IMR-90 (cell line): Measurements from ENCODE around the gene KIF1A. TPM values are rescaled to one million over a fixed set of nuclear protein-coding genes. Genes with fewer than 3 reads are reported as not detected.

Experiments used
- ATAC-seq: fragments of 200-7000 bp; cut with Tn5 transposase; 2 replicates; pipeline ENCODE4 v1.9.1; 2020; ENCODE audit warnings: low read depth, mild to moderate bottlenecking, moderate library complexity
- BruUV-seq: library from RNA; stranded (reverse); fragments of 400-500 nt; replicated peaks from 2 replicates; lab custom pipeline; 2021; lab: Mats Ljungman, UMichigan
- CTCF ChIA-PET: fragments of 300-600 bp; formaldehyde crosslinking; extraction: SDS; loops from one replicate; lab custom pipeline; 2021; ENCODE audit warnings: antibody characterized with exemption; lab: Yijun Ruan, JAX
- POLR2A ChIA-PET: fragments of 300-600 bp; sonication (Branson Sonifier 250); formaldehyde crosslinking; loops from one replicate; lab custom pipeline; 2022; ENCODE audit warnings: antibody characterized with exemption; ENCODE audit not compliant: unreplicated experiment; lab: Charles Lee
- DNase-seq: peaks from one replicate; pipeline ENCODE4 v3.0.0; 2013
- H2AFZ ChIP-seq: replicated peaks from 2 replicates; pipeline ENCODE3; 2013; ENCODE audit warnings: low read length, mild to moderate bottlenecking; ENCODE audit not compliant: poor library complexity
- H2AK5ac ChIP-seq: 2 replicates; pipeline ENCODE4 v1.6.1; 2013; ENCODE audit warnings: low read depth, low read length, inconsistent platforms
- H2AK9ac ChIP-seq: replicated peaks from 2 replicates; pipeline ENCODE3; 2013; ENCODE audit warnings: mild to moderate bottlenecking, low read depth, low read length, moderate library complexity; ENCODE audit not compliant: poor library complexity
- H2BK120ac ChIP-seq: 2 replicates; pipeline ENCODE4 v1.6.1; 2013; ENCODE audit warnings: low read depth, low read length, inconsistent platforms
- H2BK15ac ChIP-seq: 3 replicates; pipeline ENCODE4 v1.6.1; 2013; ENCODE audit warnings: low read depth, low read length, inconsistent platforms
- H2BK20ac ChIP-seq: 2 replicates; pipeline ENCODE4 v1.6.1; 2013; ENCODE audit warnings: low read depth, mild to moderate bottlenecking, inconsistent platforms, low read length, moderate library complexity
- H2BK5ac ChIP-seq: 2 replicates; pipeline ENCODE4 v1.6.1; 2013; ENCODE audit warnings: mild to moderate bottlenecking, low read depth, low read length, inconsistent platforms; ENCODE audit not compliant: poor library complexity, severe bottlenecking
- H3K14ac ChIP-seq: replicated peaks from 2 replicates; pipeline ENCODE4 v1.6.1; 2013; ENCODE audit warnings: low read depth, low read length, inconsistent platforms
- H3K18ac ChIP-seq: 2 replicates; pipeline ENCODE4 v1.6.1; 2013; ENCODE audit warnings: low read depth, low read length, control low read depth
- H3K23ac ChIP-seq: 2 replicates; pipeline ENCODE4 v1.6.1; 2013; ENCODE audit warnings: low read depth, low read length, inconsistent platforms
- H3K27ac ChIP-seq: 2 replicates; pipeline ENCODE4 v1.5.1; 2013; ENCODE audit warnings: mild to moderate bottlenecking, control low read depth, low read length; ENCODE audit not compliant: insufficient read depth
- H3K27me3 ChIP-seq: 2 replicates; pipeline ENCODE4 v1.6.1; 2013; ENCODE audit warnings: low read length; ENCODE audit not compliant: control insufficient read depth, insufficient read depth
- H3K36me3 ChIP-seq: 2 replicates; pipeline ENCODE4 v1.6.1; 2013; ENCODE audit warnings: low read length, mixed read lengths; ENCODE audit not compliant: control insufficient read depth, insufficient read depth
- H3K4ac ChIP-seq: 2 replicates; pipeline ENCODE4 v1.6.1; 2013; ENCODE audit warnings: low read depth, low read length, inconsistent platforms
- H3K4me1 ChIP-seq: 2 replicates; pipeline ENCODE4 v1.6.1; 2013; ENCODE audit warnings: low read length, mixed read lengths; ENCODE audit not compliant: control insufficient read depth, insufficient read depth
- H3K4me2 ChIP-seq: 2 replicates; pipeline ENCODE4 v1.6.1; 2013; ENCODE audit warnings: low read depth, mild to moderate bottlenecking, control low read depth, low read length, moderate library complexity
- H3K4me3 ChIP-seq: 2 replicates; pipeline ENCODE4 v1.5.1; 2013; ENCODE audit warnings: low read depth, mild to moderate bottlenecking, control low read depth, low read length, moderate library complexity; ENCODE audit not compliant: insufficient read depth
- H3K56ac ChIP-seq: 2 replicates; pipeline ENCODE4 v1.6.1; 2013; ENCODE audit warnings: low read length, inconsistent platforms; ENCODE audit not compliant: insufficient read depth; ENCODE audit errors: extremely low read depth
- H3K79me1 ChIP-seq, 2 experiments: 2 replicates each; pipeline ENCODE4 v1.6.1; 2013; ENCODE audit warnings: low read length in 2 of 2, inconsistent platforms in 1 of 2, low read depth in 1 of 2
- H3K9ac ChIP-seq: 2 replicates; pipeline ENCODE4 v1.6.1; 2013; ENCODE audit warnings: low read depth, low read length, control low read depth
- H3K9me1 ChIP-seq: 2 replicates; pipeline ENCODE4 v1.6.1; 2013; ENCODE audit warnings: low read length, inconsistent platforms; ENCODE audit not compliant: insufficient read depth
- H3K9me3 ChIP-seq: 2 replicates; pipeline ENCODE4 v1.6.1; 2013; ENCODE audit warnings: low read length; ENCODE audit not compliant: control insufficient read depth, insufficient read depth
- H4K20me1 ChIP-seq: 2 replicates; pipeline ENCODE4 v1.6.1; 2013; ENCODE audit warnings: low read length, inconsistent platforms; ENCODE audit not compliant: insufficient read depth
- H4K5ac ChIP-seq: 2 replicates; pipeline ENCODE4 v1.6.1; 2013; ENCODE audit warnings: mild to moderate bottlenecking, low read depth, low read length, control low read depth
- H4K8ac ChIP-seq, 2 experiments: 2 replicates each; pipeline ENCODE4 v1.6.1; 2013; ENCODE audit warnings: low read depth in 2 of 2, low read length in 2 of 2, control low read depth in 1 of 2, inconsistent platforms in 1 of 2
- H4K91ac ChIP-seq: 2 replicates; pipeline ENCODE4 v1.6.1; 2013; ENCODE audit warnings: low read depth, low read length, inconsistent platforms; ENCODE audit not compliant: insufficient read depth
- BHLHE40 ChIP-seq: fragments of 150-350 bp; IDR thresholded peaks from 2 replicates; pipeline ENCODE4 v1.6.1; 2016; ENCODE audit warnings: mild to moderate bottlenecking, low read depth, low read length
- CEBPB ChIP-seq: IDR thresholded peaks from 2 replicates; pipeline ENCODE4 v1.6.1; 2012; ENCODE audit warnings: low read depth, low read length, improper control_type of control experiment
- CHD1 ChIP-seq: IDR thresholded peaks from 2 replicates; pipeline ENCODE4 v1.6.1; 2012; ENCODE audit warnings: low read depth, low read length, improper control_type of control experiment
- FOS ChIP-seq: fragments of 150-350 bp; IDR thresholded peaks from 2 replicates; pipeline ENCODE4 v1.6.1; 2016; ENCODE audit warnings: low read depth, low read length
- MAFK ChIP-seq: IDR thresholded peaks from 2 replicates; pipeline ENCODE4 v1.6.1; 2012; ENCODE audit warnings: low read depth, low read length, improper control_type of control experiment
- MAZ ChIP-seq: IDR thresholded peaks from 2 replicates; pipeline ENCODE4 v1.6.1; 2012; ENCODE audit warnings: low read depth, mild to moderate bottlenecking, low read length, improper control_type of control experiment, moderate library complexity, borderline replicate concordance
- MXI1 ChIP-seq: IDR thresholded peaks from 2 replicates; pipeline ENCODE4 v1.6.1; 2012; ENCODE audit warnings: low read depth, mild to moderate bottlenecking, low read length, moderate library complexity, borderline replicate concordance
- NFE2L2 ChIP-seq: fragments of 150-350 bp; IDR thresholded peaks from 2 replicates; pipeline ENCODE4 v1.6.1; 2016; ENCODE audit warnings: low read depth, mild to moderate bottlenecking, low read length
- POLR2A ChIP-seq: IDR thresholded peaks from 2 replicates; pipeline ENCODE4 v1.6.1; 2012; ENCODE audit warnings: mild to moderate bottlenecking, low read depth, low read length
- RAD21 ChIP-seq: IDR thresholded peaks from 2 replicates; pipeline ENCODE4 v1.6.1; 2012; ENCODE audit warnings: low read length, improper control_type of control experiment
- RCOR1 ChIP-seq: IDR thresholded peaks from 2 replicates; pipeline ENCODE4 v1.6.1; 2012; ENCODE audit warnings: mild to moderate bottlenecking, low read length, improper control_type of control experiment; ENCODE audit not compliant: insufficient replicate concordance
- RFX5 ChIP-seq: IDR thresholded peaks from 2 replicates; pipeline ENCODE4 v1.8.0; 2012; ENCODE audit warnings: low read depth, mild to moderate bottlenecking, low read length, moderate library complexity
- SMC3 ChIP-seq: fragments of 150-350 bp; IDR thresholded peaks from 2 replicates; pipeline ENCODE4 v1.6.1; 2016; ENCODE audit warnings: low read depth, mild to moderate bottlenecking, antibody characterized with exemption, low read length, moderate library complexity
- WGBS, 2 experiments: methylation state at CpG; one replicate each; pipeline versions ENCODE4 v1.1.5 to v1.1.7; 2013; ENCODE audit warnings: missing lambda C conversion rate in 2 of 2; ENCODE audit not compliant: insufficient read length in 1 of 2; ENCODE audit errors: extremely low coverage in 2 of 2; 5-methylcytosine and 5-hydroxymethylcytosine counted together
- dilution Hi-C: fragments of 300-500 bp; cut with HindIII; formaldehyde crosslinking; loops from one replicate; pipeline ENCODE4 v1.14.3; 2018; ENCODE audit warnings: low sequenced_read_pairs; ENCODE audit not compliant: unreplicated experiment
- in situ Hi-C: fragments of 300-500 bp; cut with MboI; formaldehyde crosslinking; loops from 3 replicates; pipeline ENCODE4 v1.14.3; 2019; ENCODE audit warnings: low sequenced_read_pairs, inconsistent platforms, mixed read lengths
- intact Hi-C: fragments of 100-400 bp; cut with micrococcal nuclease; formaldehyde crosslinking; loops from 2 replicates; pipeline ENCODE4 v1.10.0; 2022
- polyA plus RNA-seq, 3 experiments: library from polyadenylated mRNA; depleted of rRNA; stranded (reverse); fragments of >200 nt; gene quantifications; 2 replicates each; pipeline ENCODE4 v1.2.3, GENCODE V29; 2012; ENCODE audit warnings: low replicate concordance in 1 of 3
- total RNA-seq: library from RNA; depleted of rRNA; stranded (reverse); fragments of >200 nt; gene quantifications from 2 replicates; pipeline ENCODE4 v1.2.3, GENCODE V29; 2012
- TF ChIP-seq, protein P1 (sequence below): fragments of 150-350 bp; IDR thresholded peaks from 2 replicates; pipeline ENCODE4 v1.6.1; 2016; ENCODE audit warnings: low read depth, mild to moderate bottlenecking, low read length, moderate library complexity, borderline replicate concordance
- TF ChIP-seq, protein P2 (sequence below): conservative IDR thresholded peaks from 2 replicates; pipeline ENCODE4 v1.5.1; 2012; ENCODE audit warnings: mild to moderate bottlenecking, low read depth, low read length, improper control_type of control experiment
- TF ChIP-seq, protein P3 (sequence below): fragments of 150-350 bp; IDR thresholded peaks from 2 replicates; pipeline ENCODE4 v1.6.1; 2017; ENCODE audit warnings: mild to moderate bottlenecking, antibody characterized with exemption, low read length, low read depth

Gene KIF1A
- total and polyA plus RNA-seq, 2 of the 4 experiments (the other 2 are of a cell fraction), result under 0.01 TPM; not detected in 1

DNA sequence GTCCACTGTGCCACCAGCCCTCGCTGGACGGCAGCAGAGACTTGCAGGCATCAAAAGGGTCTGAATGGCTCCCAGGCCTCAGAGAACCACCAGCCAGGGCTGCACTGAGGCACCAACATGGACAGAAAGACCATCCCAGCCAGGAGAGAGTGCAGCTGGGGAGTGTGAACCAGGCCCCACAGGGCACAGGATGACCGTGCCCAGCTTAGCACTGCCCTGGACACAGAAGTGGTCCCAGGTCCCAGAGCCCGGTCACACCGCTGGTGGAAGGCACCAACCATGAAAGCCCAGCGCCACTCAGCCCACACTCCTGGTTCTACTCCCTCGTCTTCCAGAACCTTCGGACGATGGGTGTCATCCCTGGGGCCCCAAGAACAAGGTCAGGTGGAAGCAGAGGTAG, 107.9 kb downstream of the KIF1A start:
- Histone ChIP-seq H3K27me3 (peaks cover 52% of the 10 kb centered on the region), H3K27ac (no peak overlapping the region), H3K56ac (no peak overlapping the region), H3K4me3 (no peak overlapping the region), H4K91ac (no peak overlapping the region), H2AFZ (no peak overlapping the region), H2AK5ac (no peak overlapping the region), H2BK120ac (no peak overlapping the region), H3K4me1 (no peaks in the 10 kb centered on the region), H3K9me1 (no peaks in the 10 kb centered on the region), H3K14ac (no peak overlapping the region), H3K23ac (no peak overlapping the region), H4K20me1 (no peaks in the 10 kb centered on the region), H3K79me1 (no peaks in the 10 kb centered on the region), H3K4ac (no peak overlapping the region), H3K9ac (no peak overlapping the region), H2BK20ac (no peak overlapping the region), H3K36me3 (no peaks in the 10 kb centered on the region), H2AK9ac (no peak overlapping the region), H3K4me2 (no peak overlapping the region), H4K8ac (no peak overlapping the region), H3K18ac (no peak overlapping the region), H2BK15ac (no peak overlapping the region), H2BK5ac (no peak overlapping the region), H4K5ac (no peak overlapping the region), H3K9me3 (no peaks in the 10 kb centered on the region)
- POLR2A ChIA-PET, result no interaction called here
- ATAC-seq, result no peak
- WGBS, 2 experiments, result 64% methylated on average over 2 of the region's 9 CpGs; no CpG with 5 or more reads in 1 of the 2 experiments
- CTCF ChIA-PET, result no interaction called here
- DNase-seq, result no peak
- no TSS peak for BruUV-seq
- intact Hi-C loops (no loop called here), in situ Hi-C loops (no loop called here), dilution Hi-C loops (no loop called here)
- no peak for TF ChIP-seq SMC3
- no peak for TF ChIP-seq RFX5
- no peak for TF ChIP-seq BHLHE40
- TF ChIP-seq, protein P1, sequence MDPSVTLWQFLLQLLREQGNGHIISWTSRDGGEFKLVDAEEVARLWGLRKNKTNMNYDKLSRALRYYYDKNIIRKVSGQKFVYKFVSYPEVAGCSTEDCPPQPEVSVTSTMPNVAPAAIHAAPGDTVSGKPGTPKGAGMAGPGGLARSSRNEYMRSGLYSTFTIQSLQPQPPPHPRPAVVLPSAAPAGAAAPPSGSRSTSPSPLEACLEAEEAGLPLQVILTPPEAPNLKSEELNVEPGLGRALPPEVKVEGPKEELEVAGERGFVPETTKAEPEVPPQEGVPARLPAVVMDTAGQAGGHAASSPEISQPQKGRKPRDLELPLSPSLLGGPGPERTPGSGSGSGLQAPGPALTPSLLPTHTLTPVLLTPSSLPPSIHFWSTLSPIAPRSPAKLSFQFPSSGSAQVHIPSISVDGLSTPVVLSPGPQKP, result no peak
- no peak for TF ChIP-seq RAD21
- TF ChIP-seq MXI1, result no peak
- TF ChIP-seq, protein P2, sequence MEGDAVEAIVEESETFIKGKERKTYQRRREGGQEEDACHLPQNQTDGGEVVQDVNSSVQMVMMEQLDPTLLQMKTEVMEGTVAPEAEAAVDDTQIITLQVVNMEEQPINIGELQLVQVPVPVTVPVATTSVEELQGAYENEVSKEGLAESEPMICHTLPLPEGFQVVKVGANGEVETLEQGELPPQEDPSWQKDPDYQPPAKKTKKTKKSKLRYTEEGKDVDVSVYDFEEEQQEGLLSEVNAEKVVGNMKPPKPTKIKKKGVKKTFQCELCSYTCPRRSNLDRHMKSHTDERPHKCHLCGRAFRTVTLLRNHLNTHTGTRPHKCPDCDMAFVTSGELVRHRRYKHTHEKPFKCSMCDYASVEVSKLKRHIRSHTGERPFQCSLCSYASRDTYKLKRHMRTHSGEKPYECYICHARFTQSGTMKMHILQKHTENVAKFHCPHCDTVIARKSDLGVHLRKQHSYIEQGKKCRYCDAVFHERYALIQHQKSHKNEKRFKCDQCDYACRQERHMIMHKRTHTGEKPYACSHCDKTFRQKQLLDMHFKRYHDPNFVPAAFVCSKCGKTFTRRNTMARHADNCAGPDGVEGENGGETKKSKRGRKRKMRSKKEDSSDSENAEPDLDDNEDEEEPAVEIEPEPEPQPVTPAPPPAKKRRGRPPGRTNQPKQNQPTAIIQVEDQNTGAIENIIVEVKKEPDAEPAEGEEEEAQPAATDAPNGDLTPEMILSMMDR, result no peak
- no peak for TF ChIP-seq MAFK
- no peak for TF ChIP-seq FOS
- no peak for TF ChIP-seq RCOR1
- no peak for TF ChIP-seq MAZ
- no peak for TF ChIP-seq CHD1
- TF ChIP-seq, protein P3, sequence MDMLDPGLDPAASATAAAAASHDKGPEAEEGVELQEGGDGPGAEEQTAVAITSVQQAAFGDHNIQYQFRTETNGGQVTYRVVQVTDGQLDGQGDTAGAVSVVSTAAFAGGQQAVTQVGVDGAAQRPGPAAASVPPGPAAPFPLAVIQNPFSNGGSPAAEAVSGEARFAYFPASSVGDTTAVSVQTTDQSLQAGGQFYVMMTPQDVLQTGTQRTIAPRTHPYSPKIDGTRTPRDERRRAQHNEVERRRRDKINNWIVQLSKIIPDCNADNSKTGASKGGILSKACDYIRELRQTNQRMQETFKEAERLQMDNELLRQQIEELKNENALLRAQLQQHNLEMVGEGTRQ, result no peak
- TF ChIP-seq CEBPB, result no peak
- TF ChIP-seq POLR2A, result no peak
- no peak for TF ChIP-seq NFE2L2
